ENCODE measurements around the gene PFKFB4.

Gene PFKFB4

DNA sequence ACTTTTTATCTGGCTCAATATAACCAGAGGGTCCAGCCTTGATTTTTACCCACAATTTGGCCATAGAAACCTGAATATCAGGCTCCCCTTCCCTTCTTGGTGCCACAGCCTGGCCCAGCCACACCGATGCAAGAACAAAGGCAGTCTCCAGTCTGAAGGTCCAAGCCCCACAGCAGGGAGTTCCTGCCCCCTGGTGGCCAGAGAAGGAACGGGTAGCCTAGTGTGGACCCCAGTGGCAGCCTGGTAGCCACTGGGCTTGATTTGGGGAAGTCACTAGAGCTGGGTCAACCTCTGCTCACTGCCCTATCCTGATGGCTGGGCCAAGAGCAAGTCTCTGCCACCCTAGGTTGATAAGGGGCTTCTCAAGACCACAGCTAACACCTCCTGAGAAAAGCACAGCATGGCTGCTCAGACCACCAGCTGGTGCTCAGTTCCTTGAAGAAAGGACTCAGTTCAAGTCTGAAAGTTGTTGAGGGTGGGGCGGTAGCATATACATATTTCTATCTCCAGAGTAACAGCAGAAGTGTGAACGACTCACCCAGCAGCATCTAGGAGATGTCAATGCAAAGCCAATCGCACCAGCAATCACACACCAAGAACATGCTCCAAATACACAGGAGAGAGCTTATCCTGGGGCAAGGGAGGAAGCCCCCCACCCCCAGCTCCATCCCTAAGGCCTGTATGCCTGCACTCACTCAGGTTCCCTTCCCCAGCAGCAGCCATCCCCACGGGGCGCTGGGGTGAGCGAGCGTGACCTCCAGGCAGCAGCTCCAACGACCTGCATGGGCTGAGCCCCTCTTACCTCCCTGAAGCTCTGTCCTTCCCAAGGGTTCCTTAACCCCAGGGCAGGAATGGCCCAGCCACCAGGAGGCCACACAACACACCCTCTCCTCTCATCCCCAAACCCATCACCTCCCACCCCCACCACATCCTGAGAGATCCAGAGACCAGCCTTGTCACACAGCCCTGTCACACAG, 7.6 kb downstream of the PFKFB4 start:
- Histone ChIP-seq H3K14ac (ENCODE audit: low read length) (no peak overlapping the region), H3K4me2 (ENCODE audit: low read length) (no peak overlapping the region), H3K79me1 (ENCODE audit: low read length) (peaks cover 4% of the 10 kb centered on the region), H3K23ac (ENCODE audit: low read length) (no peak overlapping the region), H3K9ac (ENCODE audit: low read length) (no peak overlapping the region), H2BK120ac (ENCODE audit: insufficient read depth, low read length, poor library complexity) (no peak overlapping the region), H3K4me3 (ENCODE audit: low read depth, low read length) (no peak overlapping the region), H2BK12ac (ENCODE audit: low read length) (no peak overlapping the region), H3K27me3 (ENCODE audit: insufficient read depth, low read length) (no peaks in the 10 kb centered on the region), H2AK5ac (ENCODE audit: low read length) (peak overlapping the region; percentile 22), H4K8ac (ENCODE audit: low read depth, low read length) (no peak overlapping the region), H3K36me3 (ENCODE audit: control insufficient read depth in 1 of 2, insufficient read depth in 2 of 2, low read length in 2 of 2) (peaks cover 22 to 37% of the 10 kb centered on the region in 2 experiments), H3K9me3 (ENCODE audit: insufficient read depth, low read depth, low read length) (peaks cover 4% of the 10 kb centered on the region), H3K27ac (ENCODE audit: low read depth, low read length) (no peak overlapping the region), H3K18ac (ENCODE audit: low read length) (no peak overlapping the region), H3K79me2 (ENCODE audit: control insufficient read depth, insufficient read depth, low read length, poor library complexity) (peaks cover 3% of the 10 kb centered on the region), H4K12ac (ENCODE audit: low read depth, low read length) (no peak overlapping the region), H2BK5ac (ENCODE audit: low read depth, low read length, poor library complexity) (no peak overlapping the region), H2AFZ (ENCODE audit: insufficient read depth, low read length, poor library complexity) (no peak overlapping the region), H3K4me1 (ENCODE audit: control insufficient read depth in 1 of 2, insufficient read depth in 2 of 2, low read length in 2 of 2) (peaks cover 10 to 12% of the 10 kb centered on the region in 2 experiments), H3K4ac (ENCODE audit: low read depth, low read length) (no peak overlapping the region), H4K91ac (ENCODE audit: low read depth, low read length) (no peak overlapping the region)
- peak; percentile 70 to 90 for DNase-seq
- WGBS (ENCODE audit: extremely low coverage, insufficient coverage, insufficient read length) = no CpG with 5 or more reads among the region's 10 CpGs

GRCh38 chr3:48548126-48548525, 8.5 kb downstream of the PFKFB4 start:
- H2BK12ac ChIP-seq (ENCODE audit: low read length) = peak overlapping the region; percentile 45
- H4K8ac ChIP-seq (ENCODE audit: low read depth, low read length) = no peak overlapping the region

DNA sequence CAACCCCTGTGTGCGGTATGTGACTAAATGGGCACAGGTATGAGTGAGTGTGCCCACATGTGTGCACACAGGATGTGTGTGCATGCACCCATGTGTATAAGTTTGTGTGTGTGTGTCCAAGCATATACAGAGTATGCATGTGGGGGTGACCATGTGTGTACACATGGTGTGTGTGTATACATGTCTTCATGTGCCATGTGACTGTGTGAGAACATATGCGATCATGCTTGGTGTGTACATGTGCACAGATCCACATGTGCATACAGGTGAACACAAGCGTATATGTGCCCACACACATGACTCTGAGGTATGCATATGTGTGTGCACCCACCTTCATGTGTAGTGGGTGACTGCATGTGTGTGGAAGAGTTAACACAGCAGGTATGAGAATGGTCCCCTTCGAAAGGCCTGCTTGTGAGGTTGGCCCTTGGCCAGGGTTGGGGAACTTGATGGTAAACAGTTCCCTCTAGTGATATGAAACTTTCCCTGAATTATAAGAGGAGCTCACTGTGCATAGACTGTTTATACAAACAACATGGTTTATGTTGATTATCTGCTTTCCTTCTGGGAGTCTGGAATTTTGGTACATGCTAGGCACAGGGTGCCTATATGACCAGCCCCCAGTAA, 10.3 kb downstream of the PFKFB4 start:
- Histone ChIP-seq H3K27ac (ENCODE audit: low read depth, low read length) (no peak overlapping the region), H2AFZ (ENCODE audit: insufficient read depth, low read length, poor library complexity) (no peak overlapping the region), H2BK120ac (ENCODE audit: insufficient read depth, low read length, poor library complexity) (no peak overlapping the region), H3K4ac (ENCODE audit: low read depth, low read length) (no peak overlapping the region), H3K4me2 (ENCODE audit: low read length) (no peak overlapping the region), H3K79me2 (ENCODE audit: control insufficient read depth, insufficient read depth, low read length, poor library complexity) (no peaks in the 10 kb centered on the region), H2BK5ac (ENCODE audit: low read depth, low read length, poor library complexity) (no peak overlapping the region), H3K27me3 (ENCODE audit: insufficient read depth, low read length) (no peaks in the 10 kb centered on the region), H3K14ac (ENCODE audit: low read length) (no peak overlapping the region), H3K4me3 (ENCODE audit: low read depth, low read length) (no peak overlapping the region), H3K9me3 (ENCODE audit: insufficient read depth, low read depth, low read length) (peaks cover 4% of the 10 kb centered on the region), H3K4me1 (ENCODE audit: control insufficient read depth in 1 of 2, insufficient read depth in 2 of 2, low read length in 2 of 2) (no peaks in the 10 kb centered on the region), H2BK12ac (ENCODE audit: low read length) (no peak overlapping the region), H3K36me3 (ENCODE audit: control insufficient read depth in 1 of 2, insufficient read depth in 2 of 2, low read length in 2 of 2) (peaks cover 28 to 42% of the 10 kb centered on the region in 2 experiments), H3K79me1 (ENCODE audit: low read length) (no peaks in the 10 kb centered on the region), H4K8ac (ENCODE audit: low read depth, low read length) (no peak overlapping the region), H3K18ac (ENCODE audit: low read length) (no peak overlapping the region), H3K9ac (ENCODE audit: low read length) (peak overlapping the region; percentile 2), H4K12ac (ENCODE audit: low read depth, low read length) (no peak overlapping the region), H2AK5ac (ENCODE audit: low read length) (no peak overlapping the region), H3K23ac (ENCODE audit: low read length) (peak overlapping the region; percentile 37), H4K91ac (ENCODE audit: low read depth, low read length) (no peak overlapping the region)
- no peak for DNase-seq
- no CpG with 5 or more reads among the region's 4 CpGs for WGBS (ENCODE audit: extremely low coverage, insufficient coverage, insufficient read length)

More at GRCh38 chr3:48548126-48548525, 8.5 kb downstream of the PFKFB4 start:
- no peak overlapping the region for H3K18ac ChIP-seq (ENCODE audit: low read length)
- H3K36me3 ChIP-seq (ENCODE audit: control insufficient read depth in 1 of 2, insufficient read depth in 2 of 2, low read length in 2 of 2) = peaks cover 26 to 42% of the 10 kb centered on the region in 2 experiments
- no peak overlapping the region for H3K4ac ChIP-seq (ENCODE audit: low read depth, low read length)
- no peak overlapping the region for H2BK120ac ChIP-seq (ENCODE audit: insufficient read depth, low read length, poor library complexity)
- H3K79me2 ChIP-seq (ENCODE audit: control insufficient read depth, insufficient read depth, low read length, poor library complexity) = peaks cover 3% of the 10 kb centered on the region
- no peak for DNase-seq
- H2BK5ac ChIP-seq (ENCODE audit: low read depth, low read length, poor library complexity) = no peak overlapping the region
- H3K79me1 ChIP-seq (ENCODE audit: low read length) = peaks cover 4% of the 10 kb centered on the region
- H4K12ac ChIP-seq (ENCODE audit: low read depth, low read length) = no peak overlapping the region
- no CpG with 5 or more reads among the region's 5 CpGs for WGBS (ENCODE audit: extremely low coverage, insufficient coverage, insufficient read length)
- peaks cover 10 to 12% of the 10 kb centered on the region in 2 experiments for H3K4me1 ChIP-seq (ENCODE audit: control insufficient read depth in 1 of 2, insufficient read depth in 2 of 2, low read length in 2 of 2)
- H4K91ac ChIP-seq (ENCODE audit: low read depth, low read length) = no peak overlapping the region
- no peaks in the 10 kb centered on the region for H3K27me3 ChIP-seq (ENCODE audit: insufficient read depth, low read length)
- H3K9ac ChIP-seq (ENCODE audit: low read length) = no peak overlapping the region
- H2AK5ac ChIP-seq (ENCODE audit: low read length) = no peak overlapping the region
- no peak overlapping the region for H2AFZ ChIP-seq (ENCODE audit: insufficient read depth, low read length, poor library complexity)
- no peak overlapping the region for H3K4me2 ChIP-seq (ENCODE audit: low read length)
- no peak overlapping the region for H3K14ac ChIP-seq (ENCODE audit: low read length)
- H3K23ac ChIP-seq (ENCODE audit: low read length) = no peak overlapping the region
- peaks cover 4% of the 10 kb centered on the region for H3K9me3 ChIP-seq (ENCODE audit: insufficient read depth, low read depth, low read length)
- no peak overlapping the region for H3K27ac ChIP-seq (ENCODE audit: low read depth, low read length)
- H3K4me3 ChIP-seq (ENCODE audit: low read depth, low read length) = no peak overlapping the region

DNA sequence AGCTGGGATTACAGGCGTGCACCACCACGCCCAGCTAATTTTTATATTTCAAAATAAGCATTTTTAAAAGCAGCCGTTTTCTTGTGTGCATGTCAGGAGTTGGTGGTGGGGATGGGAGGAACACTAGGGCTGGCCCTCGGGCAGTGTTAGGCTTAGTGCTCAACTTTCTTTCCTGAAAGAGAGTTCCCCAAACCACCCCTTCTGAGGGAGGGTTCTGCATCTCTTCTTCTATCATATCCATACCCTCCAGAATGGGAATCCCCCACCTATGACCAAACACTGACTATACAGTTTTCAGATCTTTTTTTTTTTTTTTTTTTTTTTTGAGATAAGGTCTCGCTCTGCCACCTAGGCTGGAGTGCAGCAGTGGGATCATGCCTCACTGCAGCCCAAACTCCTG, 12.5 kb downstream of the PFKFB4 start:
- Histone ChIP-seq H3K4ac (ENCODE audit: low read depth, low read length) (no peak overlapping the region), H4K8ac (ENCODE audit: low read depth, low read length) (no peak overlapping the region)

More for the DNA sequence above, 12.5 kb downstream of the PFKFB4 start:
- H2AK5ac ChIP-seq (ENCODE audit: low read length) = no peak overlapping the region
- WGBS (ENCODE audit: extremely low coverage, insufficient coverage, insufficient read length) = no CpG with 5 or more reads among the region's 5 CpGs
- H3K4me2 ChIP-seq (ENCODE audit: low read length) = no peak overlapping the region
- no peak overlapping the region for H3K14ac ChIP-seq (ENCODE audit: low read length)
- H3K79me2 ChIP-seq (ENCODE audit: control insufficient read depth, insufficient read depth, low read length, poor library complexity) = no peaks in the 10 kb centered on the region
- H3K23ac ChIP-seq (ENCODE audit: low read length) = no peak overlapping the region
- no peaks in the 10 kb centered on the region for H3K79me1 ChIP-seq (ENCODE audit: low read length)
- peaks cover 4% of the 10 kb centered on the region for H3K9me3 ChIP-seq (ENCODE audit: insufficient read depth, low read depth, low read length)
- no peaks in the 10 kb centered on the region for H3K4me1 ChIP-seq (ENCODE audit: control insufficient read depth in 1 of 2, insufficient read depth in 2 of 2, low read length in 2 of 2)
- no peak for DNase-seq
- H3K4me3 ChIP-seq (ENCODE audit: low read depth, low read length) = no peak overlapping the region
- H3K27ac ChIP-seq (ENCODE audit: low read depth, low read length) = no peak overlapping the region
- H3K18ac ChIP-seq (ENCODE audit: low read length) = no peak overlapping the region
- no peak overlapping the region for H2BK12ac ChIP-seq (ENCODE audit: low read length)
- no peak overlapping the region for H4K91ac ChIP-seq (ENCODE audit: low read depth, low read length)
- no peak overlapping the region for H3K9ac ChIP-seq (ENCODE audit: low read length)
- H2AFZ ChIP-seq (ENCODE audit: insufficient read depth, low read length, poor library complexity) = no peak overlapping the region
- H4K12ac ChIP-seq (ENCODE audit: low read depth, low read length) = no peak overlapping the region
- H3K27me3 ChIP-seq (ENCODE audit: insufficient read depth, low read length) = no peaks in the 10 kb centered on the region
- peaks cover 37 to 42% of the 10 kb centered on the region in 2 experiments for H3K36me3 ChIP-seq (ENCODE audit: control insufficient read depth in 1 of 2, insufficient read depth in 2 of 2, low read length in 2 of 2)
- no peak overlapping the region for H2BK5ac ChIP-seq (ENCODE audit: low read depth, low read length, poor library complexity)
- no peak overlapping the region for H2BK120ac ChIP-seq (ENCODE audit: insufficient read depth, low read length, poor library complexity)

Data from trophoblast cell (in vitro differentiated cells and primary cell).